Measurements from ENCODE around the gene NAA38.
"Not testable (repeated sequence)": the region's sequence is repeated elsewhere in the genome, so short reads cannot be mapped to it uniquely, and the experiment has no call there.

Gene NAA38

DNA sequence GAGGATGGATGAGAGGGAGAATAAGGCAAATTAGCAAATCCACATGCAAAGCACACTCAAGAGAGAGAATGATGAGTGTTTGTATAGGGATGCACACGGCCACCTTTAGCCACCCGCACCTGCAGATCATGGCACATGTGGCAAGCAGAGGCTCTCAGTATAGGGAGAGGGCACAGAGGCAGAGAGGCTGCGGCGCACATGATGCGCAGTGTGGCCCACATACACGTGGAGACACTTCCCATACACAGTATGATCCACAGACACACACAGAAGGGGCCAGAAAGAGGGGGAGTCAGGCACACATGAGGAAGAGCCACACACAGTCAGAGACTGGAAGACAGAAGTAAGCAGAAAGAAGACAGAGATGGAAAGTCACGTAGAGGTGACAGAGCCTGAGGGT, 24.7 kb upstream of the NAA38 start:
- DNase-seq (ENCODE audit: low spot score), result no peak

- DNase-seq (ENCODE audit: low spot score), result no peak
Measured at GRCh38 chr17:7881276-7882054, 24.1 kb upstream of the NAA38 start.

GRCh38 chr17:7880076-7880868, 22.9 kb upstream of the NAA38 start:
- no peak for DNase-seq (ENCODE audit: low spot score)

DNA sequence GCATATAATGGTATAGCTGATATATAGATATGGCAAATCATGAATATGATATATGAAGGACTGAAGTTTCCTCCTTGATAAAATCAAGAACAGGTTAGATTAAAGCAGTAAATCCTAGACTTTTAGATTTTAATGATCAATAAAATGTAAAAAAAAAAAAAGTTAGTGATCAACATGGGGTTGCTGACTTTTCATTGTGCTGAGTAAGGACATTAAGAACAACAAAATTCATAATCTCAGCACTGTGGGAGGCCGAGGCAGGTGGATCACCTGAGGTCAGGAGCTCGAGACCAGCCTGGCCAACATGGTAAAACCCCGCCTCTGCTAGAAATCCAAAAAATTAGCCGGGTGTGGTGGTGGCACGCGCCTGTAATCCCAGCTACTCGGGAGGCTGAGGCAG, 20.9 kb upstream of the NAA38 start:
- DNase-seq (ENCODE audit: low spot score), result no peak

- no peak for DNase-seq (ENCODE audit: low spot score)
Measured at GRCh38 chr17:7875804-7876370, 18.5 kb upstream of the NAA38 start.

DNA sequence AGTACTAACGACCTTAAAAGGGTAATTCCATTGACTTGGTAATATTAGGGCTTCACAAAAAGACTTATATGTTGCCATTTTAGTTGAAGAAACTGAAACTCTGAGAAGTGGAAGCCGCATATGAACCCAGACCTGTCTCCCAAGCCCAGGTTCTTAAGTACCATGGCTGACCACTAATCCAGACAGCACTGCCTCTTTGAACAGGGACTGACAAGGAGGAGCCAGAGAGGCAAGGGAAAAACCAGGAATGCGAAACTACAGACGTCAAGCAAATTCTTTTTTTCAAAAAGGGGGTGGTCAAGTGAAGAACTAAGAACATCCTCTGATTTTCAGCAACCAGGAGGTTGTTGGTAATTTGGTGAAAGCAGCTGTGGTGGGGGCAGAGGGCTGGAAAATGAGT, 15.7 kb upstream of the NAA38 start:
- DNase-seq (ENCODE audit: low spot score), result no peak

DNA sequence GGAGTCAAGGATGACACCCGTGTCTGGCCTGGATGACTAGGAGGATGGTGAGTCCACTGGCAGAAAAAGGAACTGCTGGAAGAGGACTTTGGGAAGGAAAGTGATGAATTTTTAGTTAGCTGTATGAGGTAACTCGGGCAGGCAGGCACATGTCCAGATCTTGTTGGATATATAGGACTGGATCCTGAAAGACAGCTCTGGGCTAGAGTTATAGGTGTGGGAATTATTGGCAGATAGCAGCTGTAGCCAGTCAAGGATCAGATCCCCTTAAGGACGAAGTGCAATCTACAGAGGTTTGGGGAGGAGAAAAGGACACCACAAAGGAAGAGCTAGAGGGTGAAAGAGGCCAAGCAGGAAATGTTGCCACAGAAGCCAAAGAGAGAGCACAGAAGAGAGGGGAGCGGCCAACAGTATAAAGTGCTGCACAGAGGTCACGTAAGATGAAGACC, 10.5 kb upstream of the NAA38 start:
- peak; percentile 21 for DNase-seq (ENCODE audit: low spot score)

- DNase-seq (ENCODE audit: low spot score), result no peak
Measured at GRCh38 chr17:7864995-7865650, 7.8 kb upstream of the NAA38 start.

GRCh38 chr17:7864384-7864783, 7.0 kb upstream of the NAA38 start:
- DNase-seq (ENCODE audit: low spot score), result not testable (repeated sequence)

- DNase-seq (ENCODE audit: low spot score), result peak; percentile 63
Measured at GRCh38 chr17:7862692-7863437, 5.5 kb upstream of the NAA38 start.

DNA sequence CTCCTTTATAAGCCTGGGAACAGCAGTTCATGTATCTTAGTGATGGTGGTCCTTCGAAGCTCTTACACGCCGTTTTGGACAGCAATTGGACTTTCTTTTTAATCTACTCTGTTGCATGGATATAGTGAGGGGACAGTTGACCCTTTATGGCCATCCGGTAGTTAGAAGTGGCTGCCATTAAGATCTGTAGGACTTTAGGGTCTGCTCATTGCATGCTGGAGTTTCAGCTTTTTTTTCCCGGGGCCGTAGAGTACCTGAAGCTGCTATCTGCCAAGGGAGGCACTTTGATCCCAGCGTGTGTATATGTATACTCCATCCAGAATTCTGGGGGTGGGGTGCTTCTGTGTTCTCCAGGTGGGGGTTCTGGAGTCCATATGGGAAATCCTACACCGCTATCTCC, 1.7 kb upstream of the NAA38 start:
- no peak for DNase-seq (ENCODE audit: low spot score)

- peak; percentile 37 for DNase-seq (ENCODE audit: low spot score)
Measured at GRCh38 chr17:7858522-7858810, 1.1 kb upstream of the NAA38 start.

DNA sequence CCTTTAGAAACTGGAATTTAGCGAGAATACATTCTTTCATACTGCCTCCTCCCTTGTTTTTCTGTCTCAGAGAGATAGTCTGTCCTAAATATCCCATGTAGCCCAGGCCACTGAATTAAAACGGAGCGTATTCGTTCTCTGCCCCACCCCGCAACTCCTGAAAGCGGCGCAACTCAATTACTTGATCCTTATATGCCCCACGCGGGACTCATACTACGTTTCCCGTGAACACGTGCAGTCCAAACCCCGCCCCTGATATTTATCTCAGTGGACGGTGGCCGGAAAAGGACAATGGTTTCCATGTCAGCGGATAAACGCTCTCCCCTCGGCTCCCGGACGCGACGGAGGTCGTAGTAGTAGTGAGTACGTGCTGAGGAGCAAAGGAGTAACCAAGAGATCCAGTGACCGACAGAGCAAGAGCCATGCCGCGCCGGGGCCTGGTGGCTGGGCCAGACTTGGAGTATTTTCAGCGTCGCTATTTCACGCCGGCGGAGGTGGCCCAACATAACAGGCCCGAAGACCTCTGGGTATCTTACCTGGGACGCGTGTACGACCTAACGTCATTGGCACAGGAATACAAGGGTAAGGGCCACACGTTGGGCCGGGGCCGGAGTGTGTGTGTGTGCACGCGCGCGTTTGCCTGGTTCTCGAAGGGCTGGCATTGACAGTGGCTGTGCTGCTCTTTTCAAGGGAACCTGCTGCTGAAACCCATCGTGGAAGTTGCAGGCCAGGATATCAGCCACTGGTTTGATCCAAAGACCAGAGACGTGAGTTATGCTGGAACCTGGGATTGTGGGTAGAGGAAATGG, 558 bp upstream of the NAA38 start, which contains the start of gene CYB5D1:
TSS of gene CYB5D1 (plus strand) at position 291 of the 809 bp plus-strand sequence. CDS start at position 423, 132 bp downstream.
- peak; percentile 95 for DNase-seq (ENCODE audit: low spot score)

- DNase-seq (ENCODE audit: low spot score), result no peak
Measured at GRCh38 chr17:7856011-7856810, 1.1 kb downstream of the NAA38 start.

- no peak for DNase-seq (ENCODE audit: low spot score)
Measured at GRCh38 chr17:7855660-7856010, 1.7 kb downstream of the NAA38 start.

DNA sequence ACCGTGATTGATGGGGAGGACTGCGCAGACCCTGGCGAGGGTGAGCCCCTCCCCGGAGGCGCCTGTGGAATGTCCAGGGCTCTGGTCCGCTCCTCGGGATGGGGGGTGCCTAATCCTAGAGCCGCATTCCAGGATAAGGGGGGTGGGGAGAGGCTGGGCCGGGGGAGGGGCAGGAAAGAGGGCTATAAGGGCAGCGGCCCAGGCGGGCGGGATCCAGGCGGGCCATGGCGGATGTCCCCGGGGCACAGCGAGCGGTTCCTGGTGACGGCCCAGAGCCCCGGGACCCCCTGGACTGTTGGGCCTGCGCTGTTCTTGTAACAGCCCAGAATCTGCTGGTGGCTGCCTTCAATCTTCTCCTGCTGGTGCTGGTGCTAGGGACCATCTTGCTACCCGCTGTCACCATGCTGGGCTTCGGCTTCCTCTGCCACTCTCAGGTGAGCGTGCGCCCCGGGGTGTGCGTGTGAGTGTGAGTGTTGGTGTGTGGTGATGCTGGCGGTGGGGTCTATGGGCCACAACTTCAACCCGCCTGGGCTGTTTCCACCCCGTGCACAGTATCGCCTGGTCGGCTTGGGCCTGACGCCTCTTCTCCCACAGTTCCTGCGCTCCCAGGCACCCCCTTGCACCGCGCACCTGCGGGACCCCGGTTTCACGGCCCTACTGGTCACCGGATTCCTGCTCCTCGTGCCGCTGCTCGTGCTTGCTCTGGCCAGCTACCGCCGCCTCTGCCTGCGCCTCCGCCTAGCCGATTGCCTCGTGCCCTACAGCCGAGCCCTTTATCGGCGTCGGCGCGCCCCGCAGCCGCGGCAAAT, 2.3 kb downstream of the NAA38 start, which contains the start of gene TMEM88:
TSS of gene TMEM88 (plus strand) at position 216 of the 809 bp plus-strand sequence. CDS start at position 225, 9 bp downstream.
- DNase-seq (ENCODE audit: low spot score), result no peak

DNA sequence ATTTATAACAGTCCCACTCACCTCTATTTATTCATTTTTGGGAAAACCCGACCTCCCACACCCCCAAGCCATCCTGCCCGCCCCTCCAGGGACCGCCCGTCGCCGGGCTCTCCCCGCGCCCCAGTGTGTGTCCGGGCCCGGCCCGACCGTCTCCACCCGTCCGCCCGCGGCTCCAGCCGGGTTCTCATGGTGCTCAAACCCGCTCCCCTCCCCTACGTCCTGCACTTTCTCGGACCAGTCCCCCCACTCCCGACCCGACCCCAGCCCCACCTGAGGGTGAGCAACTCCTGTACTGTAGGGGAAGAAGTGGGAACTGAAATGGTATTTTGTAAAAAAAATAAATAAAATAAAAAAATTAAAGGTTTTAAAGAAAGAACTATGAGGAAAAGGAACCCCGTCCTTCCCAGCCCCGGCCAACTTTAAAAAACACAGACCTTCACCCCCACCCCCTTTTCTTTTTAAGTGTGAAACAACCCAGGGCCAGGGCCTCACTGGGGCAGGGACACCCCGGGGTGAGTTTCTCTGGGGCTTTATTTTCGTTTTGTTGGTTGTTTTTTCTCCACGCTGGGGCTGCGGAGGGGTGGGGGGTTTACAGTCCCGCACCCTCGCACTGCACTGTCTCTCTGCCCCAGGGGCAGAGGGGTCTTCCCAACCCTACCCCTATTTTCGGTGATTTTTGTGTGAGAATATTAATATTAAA, 3.1 kb downstream of the NAA38 start:
- no peak for DNase-seq (ENCODE audit: low spot score)

DNA sequence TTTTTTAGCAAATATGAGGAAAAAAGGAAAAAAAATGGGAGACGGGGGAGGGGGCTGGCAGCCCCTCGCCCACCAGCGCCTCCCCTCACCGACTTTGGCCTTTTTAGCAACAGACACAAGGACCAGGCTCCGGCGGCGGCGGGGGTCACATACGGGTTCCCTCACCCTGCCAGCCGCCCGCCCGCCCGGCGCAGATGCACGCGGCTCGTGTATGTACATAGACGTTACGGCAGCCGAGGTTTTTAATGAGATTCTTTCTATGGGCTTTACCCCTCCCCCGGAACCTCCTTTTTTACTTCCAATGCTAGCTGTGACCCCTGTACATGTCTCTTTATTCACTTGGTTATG, 3.7 kb downstream of the NAA38 start:
- DNase-seq (ENCODE audit: low spot score), result no peak
